Dermis microvascular lymphatic vessel endothelial cell (primary cell): Measurements from ENCODE around the gene LRSAM1. TPM values are rescaled to one million over a fixed set of nuclear protein-coding genes. Genes with fewer than 3 reads are reported as not detected.

ENCODE experiments used
- DNase-seq, 2 donors: peaks; one replicate each; pipeline versions ENCODE4 v3.0.0 to v3.0.0-alpha.2; 2010; ENCODE audit warnings: low read depth in 2 of 2
- total RNA-seq: library from RNA; depleted of rRNA; stranded (reverse); fragments of >200 nt; gene quantifications from 2 replicates; pipeline ENCODE4 v1.2.1, GENCODE V29; 2014

The LRSAM1 gene
- total RNA-seq, 1 donor from 2014 or later = 8.6 TPM

DNA sequence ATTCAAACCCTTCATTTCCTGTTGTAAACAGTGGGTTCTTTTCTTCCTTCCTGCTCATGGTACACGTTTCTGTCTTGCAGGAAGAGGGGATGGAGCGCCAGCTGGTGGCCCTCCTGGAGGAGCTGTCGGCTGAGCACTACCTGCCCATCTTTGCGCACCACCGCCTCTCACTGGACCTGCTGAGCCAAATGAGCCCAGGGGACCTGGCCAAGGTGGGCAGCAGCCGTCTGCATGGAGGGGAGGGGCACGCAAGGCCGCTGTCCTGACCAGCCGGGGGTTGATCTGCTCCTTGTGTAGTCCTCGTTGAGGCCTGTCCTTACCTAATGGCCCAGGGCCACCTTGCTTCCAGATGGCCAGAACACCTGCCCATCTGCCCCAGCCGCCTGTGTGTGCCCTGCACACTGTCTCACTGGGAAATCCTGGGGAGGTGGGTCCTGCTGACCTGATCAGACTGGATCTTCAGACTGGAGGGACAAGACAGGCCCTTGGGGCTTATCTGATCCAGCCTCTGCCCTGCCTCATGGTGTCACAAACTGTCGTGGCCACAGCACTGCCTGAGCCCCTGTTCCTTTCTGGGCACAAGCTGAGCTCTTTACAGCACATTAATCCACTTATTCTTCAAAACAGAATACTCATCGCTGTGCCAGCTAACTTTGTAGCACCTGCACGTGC, 44.7 kb downstream of the LRSAM1 start:
- no peak for DNase-seq

GRCh38 chr9:127496974-127497373, 45.7 kb downstream of the LRSAM1 start:
- DNase-seq = no peak

GRCh38 chr9:127497656-127498290, 46.5 kb downstream of the LRSAM1 start:
- no peak for DNase-seq

DNA sequence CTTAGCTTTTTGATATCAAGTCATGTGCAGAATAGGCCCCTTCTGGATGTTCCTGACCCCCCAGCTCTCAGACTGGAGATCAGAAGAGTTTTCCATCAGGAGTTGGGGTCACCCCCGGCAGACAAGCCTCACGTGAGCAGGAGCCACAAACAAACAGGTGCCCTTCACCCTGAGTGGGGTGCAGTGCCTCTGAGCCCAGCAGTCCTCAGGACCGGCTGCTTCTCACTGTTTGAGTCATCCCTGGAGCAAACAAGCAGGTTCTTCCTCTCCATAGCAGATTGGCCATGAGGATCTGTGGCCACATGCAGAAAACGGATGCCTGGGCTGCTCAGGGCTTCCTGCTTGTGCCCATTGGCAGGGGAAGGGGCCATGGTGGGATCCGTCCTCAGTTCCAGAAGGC, 47.0 kb downstream of the LRSAM1 start:
- DNase-seq = peak in 1 of 2 donors; percentile 58

DNA sequence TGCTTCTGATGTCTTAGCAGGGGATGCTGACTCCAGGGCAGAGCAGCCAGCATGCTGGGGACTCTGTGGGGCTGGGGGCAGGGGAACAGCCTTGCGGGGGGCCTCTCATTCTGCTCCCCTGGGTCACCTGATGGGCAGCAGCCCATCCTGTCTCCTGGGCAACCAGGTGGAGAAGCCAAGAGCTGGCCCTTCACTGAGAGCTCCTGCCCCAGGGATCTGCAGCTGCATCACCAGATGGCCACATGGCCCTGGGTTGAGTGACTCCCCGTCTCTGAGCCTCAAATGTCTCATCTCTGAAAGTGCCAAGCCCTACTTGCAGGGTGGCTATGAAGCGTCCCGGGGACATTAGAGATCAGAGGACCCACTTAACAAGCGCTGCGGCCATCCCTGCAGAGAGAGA, 49.1 kb downstream of the LRSAM1 start:
- no peak for DNase-seq

DNA sequence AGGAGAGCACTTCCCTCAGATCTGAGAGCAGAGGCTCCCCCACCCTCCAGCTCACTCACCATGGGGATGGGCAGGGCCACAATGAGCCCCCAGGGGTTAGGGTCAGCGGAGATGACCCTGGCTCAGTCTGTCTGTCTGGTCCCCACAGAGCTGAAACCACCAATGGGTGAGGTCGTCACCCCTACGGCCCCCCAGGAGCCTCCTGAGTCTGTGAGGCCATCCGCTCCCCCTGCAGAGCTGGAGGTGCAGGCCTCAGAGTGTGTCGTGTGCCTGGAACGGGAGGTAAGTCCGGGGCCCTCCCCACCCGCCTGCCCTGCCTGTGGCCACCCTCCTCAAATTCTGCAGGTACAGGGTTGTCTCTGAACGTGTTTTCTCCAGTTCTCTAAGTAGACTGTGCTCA, 49.6 kb downstream of the LRSAM1 start:
- DNase-seq = no peak

GRCh38 chr9:127501821-127502343, 50.6 kb downstream of the LRSAM1 start:
- no peak for DNase-seq

- no peak for DNase-seq
Observed at GRCh38 chr9:127502706-127503378, 51.5 kb downstream of the LRSAM1 start.

- DNase-seq = no peak
Observed at GRCh38 chr9:127503379-127503921, 52.1 kb downstream of the LRSAM1 start.

GRCh38 chr9:127503947-127504886, 52.9 kb downstream of the LRSAM1 start:
- DNase-seq = peak; percentile 75 to 89

DNA sequence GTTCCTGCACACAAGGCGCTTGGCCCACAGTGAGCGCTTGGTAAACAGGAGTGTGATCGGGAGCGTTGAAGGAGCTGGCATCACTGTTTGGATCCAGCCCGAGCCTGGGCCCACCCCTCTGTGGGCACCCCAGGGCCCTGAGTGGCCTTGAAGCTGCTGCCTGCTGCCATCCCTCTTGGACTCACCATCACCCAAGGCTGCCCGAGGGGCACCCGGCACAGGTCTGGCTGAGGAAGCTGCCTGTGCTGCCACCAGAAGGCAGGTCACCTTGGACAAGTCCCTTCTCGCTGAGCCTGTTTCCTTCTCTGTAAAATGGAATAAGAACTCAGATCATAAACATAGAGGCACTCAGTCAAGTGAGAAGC, 53.6 kb downstream of the LRSAM1 start:
- DNase-seq = no peak

GRCh38 chr9:127505396-127506116, 54.2 kb downstream of the LRSAM1 start:
- peak in 1 of 2 donors; percentile 36 for DNase-seq

GRCh38 chr9:127506117-127506813, 55.0 kb downstream of the LRSAM1 start:
- no peak for DNase-seq

- no peak for DNase-seq
Observed at GRCh38 chr9:127506814-127507750, 55.8 kb downstream of the LRSAM1 start.

GRCh38 chr9:127507751-127508648, 56.7 kb downstream of the LRSAM1 start:
- DNase-seq = no peak

- no peak for DNase-seq
Observed at GRCh38 chr9:127508901-127509260, 57.6 kb downstream of the LRSAM1 start.

- no peak for DNase-seq
Observed at GRCh38 chr9:127509261-127509954, 58.1 kb downstream of the LRSAM1 start.
